Measurements from ENCODE around the gene EXO1.
"Not testable (repeated sequence)": the region's sequence is repeated elsewhere in the genome, so short reads cannot be mapped to it uniquely, and the experiment has no call there.

The EXO1 gene

DNA sequence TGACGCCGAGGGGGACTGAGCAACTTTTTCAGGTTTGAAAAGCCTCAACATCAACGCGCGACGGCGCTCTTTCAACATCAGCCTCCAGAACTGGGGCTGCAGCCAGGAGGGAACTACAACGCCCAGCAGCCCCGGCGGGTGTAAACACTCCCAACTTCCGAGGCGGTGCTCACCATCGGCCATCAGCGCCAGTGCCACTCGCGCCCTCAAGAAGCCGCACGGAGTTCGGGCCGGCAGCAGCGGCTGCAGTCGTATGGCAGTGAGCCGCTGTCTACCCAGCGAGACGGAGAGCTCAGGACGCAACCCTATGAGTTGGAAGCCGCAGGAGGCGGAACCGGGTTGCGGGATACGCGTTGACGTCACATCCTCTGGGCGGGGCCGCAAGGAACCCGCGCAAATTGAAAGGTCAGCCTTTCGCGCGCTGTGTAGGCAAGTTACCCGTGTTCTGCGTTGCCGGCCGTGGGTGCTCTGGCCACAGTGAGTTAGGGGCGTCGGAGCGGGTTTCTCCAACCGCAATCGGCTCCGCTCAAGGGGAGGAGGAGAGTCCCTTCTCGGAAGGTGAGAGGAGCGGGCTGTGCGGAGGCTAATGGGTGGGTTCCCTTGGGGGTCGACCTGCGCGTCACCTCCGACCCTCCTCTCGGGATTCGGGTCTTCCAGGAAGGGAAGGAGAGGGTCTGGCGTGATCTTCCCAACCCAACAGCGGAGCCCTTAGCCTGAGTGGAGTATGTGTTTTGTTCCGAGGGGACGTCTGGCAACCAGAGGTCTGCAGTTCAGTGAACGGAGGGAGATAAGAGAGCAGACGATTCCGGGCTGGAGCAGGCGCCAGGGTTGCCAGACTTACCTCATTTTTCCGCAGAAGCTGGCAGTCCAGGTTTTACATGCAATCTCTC is at the start of gene EXO1:
Gene EXO1, plus strand, starts transcription at position 409 of the 890 bp plus-strand sequence. CDS start 2,222 bp downstream, outside the sequence.
- peak within 1 kb of the TSS; percentile 96 for H3K4me3 ChIP-seq (ENCODE audit: low read depth, low read length)
- peak; percentile 75 for DNase-seq (ENCODE audit: low read depth)

DNA sequence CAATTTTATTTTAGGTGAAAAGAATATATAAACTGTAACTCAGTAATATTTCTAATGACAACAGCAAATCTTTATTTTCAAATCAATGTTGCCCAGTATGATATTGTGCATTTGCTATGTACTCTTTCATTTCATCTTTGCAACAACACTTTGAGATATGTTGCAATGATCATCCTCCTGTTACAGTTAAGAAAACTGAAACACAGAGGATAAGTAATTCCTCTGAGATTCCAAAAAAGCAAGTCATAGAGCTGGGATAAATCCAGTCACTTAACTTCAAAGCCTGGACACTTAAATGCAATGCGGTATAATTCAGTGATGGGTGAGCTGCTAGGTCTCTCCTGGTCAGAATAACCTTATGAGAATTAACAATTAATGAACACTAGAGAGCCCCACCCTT is 48.6 kb upstream of the EXO1 start:
- peak; percentile 26 for DNase-seq (ENCODE audit: low read depth)
- H3K4me3 ChIP-seq (ENCODE audit: low read depth, low read length), result no peak overlapping the region

DNA sequence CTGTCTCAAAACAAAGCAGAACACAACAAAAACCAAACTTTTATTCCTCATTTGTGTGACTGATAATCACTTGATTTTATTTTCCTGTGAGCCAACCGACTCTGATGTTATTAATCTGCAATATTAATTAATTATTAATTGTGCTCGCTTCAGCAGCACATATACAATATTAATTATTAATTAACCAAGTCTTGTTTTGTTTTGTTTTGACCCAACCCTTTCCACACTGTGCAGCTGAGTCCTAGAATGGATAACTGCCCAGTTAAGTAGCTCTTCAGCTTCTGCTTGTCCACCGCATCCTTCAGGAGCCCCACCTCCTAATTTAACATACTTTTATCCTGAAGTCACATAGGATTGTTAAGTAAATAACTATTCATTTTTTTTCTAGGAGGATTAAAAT is 47.4 kb upstream of the EXO1 start:
- no peak overlapping the region for H3K4me3 ChIP-seq (ENCODE audit: low read depth, low read length)
- no peak for DNase-seq (ENCODE audit: low read depth)

DNA sequence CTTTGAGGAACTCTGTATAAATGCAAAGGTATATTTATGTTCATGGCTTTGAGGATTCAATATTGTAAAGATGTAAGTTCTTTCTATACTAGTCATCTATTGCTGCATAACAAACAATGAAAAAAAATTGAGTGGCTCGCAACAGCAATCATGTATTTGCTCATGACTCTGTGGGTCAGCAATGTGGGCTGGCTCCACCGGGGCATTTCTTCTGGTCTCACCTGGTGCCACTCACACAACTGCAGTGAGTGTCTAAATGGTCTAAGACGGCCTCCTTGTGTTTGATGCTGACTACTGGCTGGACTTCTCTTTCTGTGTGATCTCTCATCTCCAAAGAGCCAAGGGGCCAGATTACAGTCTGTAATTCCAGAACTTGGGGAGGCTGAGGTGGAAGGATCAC is 45.1 kb upstream of the EXO1 start:
- DNase-seq (ENCODE audit: low read depth), result no peak
- no peak overlapping the region for H3K4me3 ChIP-seq (ENCODE audit: low read depth, low read length)

DNA sequence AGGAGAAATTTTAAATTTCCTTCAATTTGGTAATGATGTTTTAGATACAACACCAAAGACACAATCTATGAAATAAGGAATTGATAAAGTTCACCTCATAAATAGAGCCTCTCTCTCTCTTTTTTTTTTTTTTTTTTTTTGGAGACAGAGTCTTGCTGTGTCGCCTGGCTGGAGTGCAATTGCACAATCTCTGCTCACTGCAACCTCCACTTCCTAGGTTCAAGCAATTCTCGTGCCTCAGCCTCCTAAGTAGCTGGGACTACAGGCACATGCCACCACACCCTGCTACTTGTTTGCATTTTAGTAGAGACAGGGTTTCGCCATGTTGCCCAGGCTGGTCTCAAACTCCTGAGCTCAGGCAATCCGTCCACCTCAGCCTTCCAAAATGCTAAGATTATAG is 43.3 kb upstream of the EXO1 start:
- not testable (repeated sequence) for H3K4me3 ChIP-seq (ENCODE audit: low read depth, low read length)

DNA sequence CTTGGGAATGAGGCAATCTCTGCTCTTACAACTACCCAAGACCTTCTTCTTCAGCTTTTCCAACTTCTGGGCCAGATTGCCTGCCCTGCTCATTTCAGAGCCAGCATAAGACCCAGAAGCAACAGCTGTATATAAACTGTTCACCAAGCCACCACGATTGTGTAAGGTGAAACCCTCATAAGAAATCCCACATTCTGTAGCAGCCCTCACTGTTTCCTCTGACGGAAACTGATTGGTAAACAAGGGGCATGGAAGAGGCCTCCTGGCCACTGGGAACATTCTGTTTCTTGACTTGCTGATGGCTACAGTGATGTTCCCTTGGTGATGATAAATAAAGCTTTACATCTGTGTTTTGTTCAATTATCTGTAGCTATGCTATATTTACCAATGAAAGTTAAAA is 39.7 kb upstream of the EXO1 start:
- no peak overlapping the region for H3K4me3 ChIP-seq (ENCODE audit: low read depth, low read length)
- DNase-seq (ENCODE audit: low read depth), result peak; percentile 79

More for the DNA sequence above, 43.3 kb upstream of the EXO1 start:
- DNase-seq (ENCODE audit: low read depth), result not testable (repeated sequence)

DNA sequence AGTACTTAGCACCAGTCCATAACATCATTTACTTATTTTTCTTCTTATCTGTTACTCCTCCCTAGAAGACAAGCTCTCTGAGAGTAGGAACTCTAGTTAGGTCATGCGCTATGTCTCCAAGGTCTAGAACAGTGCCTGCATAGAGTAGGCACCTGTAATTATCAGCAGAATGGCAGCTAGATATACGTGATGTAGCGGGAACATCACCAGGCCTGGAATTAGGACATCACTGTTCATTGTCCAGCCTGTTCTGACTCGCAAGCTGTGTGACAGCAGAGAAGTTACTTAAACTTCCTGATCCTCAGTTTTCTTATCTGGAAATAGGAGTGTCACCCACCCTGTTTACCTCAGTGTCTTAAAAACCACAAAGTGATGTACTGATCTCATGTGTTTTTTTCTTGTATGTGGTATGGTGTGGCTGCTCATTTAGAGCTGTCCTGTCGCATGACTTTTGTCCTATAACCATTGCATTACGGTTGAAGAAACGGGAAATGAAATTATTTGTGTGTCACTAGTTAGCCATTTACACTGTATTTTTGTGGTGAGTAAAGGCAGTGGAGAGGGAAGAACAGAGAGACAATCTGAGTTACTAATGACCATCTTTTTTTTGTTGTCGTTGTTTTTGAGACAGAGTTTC is 37.1 kb upstream of the EXO1 start:
- no peak for DNase-seq (ENCODE audit: low read depth)
- H3K4me3 ChIP-seq (ENCODE audit: low read depth, low read length), result no peak overlapping the region

DNA sequence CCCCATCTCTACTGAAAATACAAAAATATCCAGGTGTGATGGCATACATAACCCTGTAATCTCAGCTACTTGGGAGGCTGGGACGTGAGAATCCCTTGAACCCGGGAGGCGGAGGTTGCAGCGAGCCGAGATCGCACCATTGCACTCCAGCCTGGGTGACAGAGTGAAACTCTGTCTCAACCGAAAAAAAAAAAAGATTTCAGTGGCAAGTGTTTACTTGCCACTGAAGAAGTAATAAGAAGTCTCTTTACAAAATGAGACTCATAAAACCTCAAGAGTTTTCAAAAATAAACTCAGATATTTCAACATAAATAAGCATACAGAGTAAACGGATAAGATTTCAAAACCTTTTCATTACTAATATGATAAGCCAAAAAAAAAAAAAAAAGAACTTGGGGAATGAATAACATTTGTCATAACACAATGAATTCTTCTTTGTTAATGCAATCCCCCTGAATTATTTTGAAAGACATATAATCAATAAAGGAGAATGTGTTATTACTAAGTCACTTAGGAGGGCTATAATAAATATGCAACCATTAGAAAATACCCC is 34.2 kb upstream of the EXO1 start:
- H3K4me3 ChIP-seq (ENCODE audit: low read depth, low read length), result no peak overlapping the region
- DNase-seq (ENCODE audit: low read depth), result no peak

DNA sequence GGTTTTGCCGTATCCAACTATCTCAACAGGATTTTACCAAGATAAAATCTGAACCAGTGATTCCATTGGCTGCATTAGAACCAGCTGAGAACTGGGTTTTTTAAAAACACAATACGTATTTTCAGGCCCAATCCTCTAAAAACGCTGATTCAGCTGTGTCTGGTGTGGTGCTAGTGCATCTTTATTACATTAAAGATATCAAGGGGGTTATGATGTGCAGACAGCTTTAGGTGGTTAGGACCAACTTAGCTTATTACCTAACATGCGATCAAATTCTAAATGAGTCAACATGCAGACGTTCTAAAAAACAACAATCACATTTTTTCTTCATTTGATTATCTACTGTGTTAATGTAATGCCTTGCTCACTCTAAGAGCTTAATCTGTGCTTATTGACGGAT is 32.0 kb upstream of the EXO1 start:
- H3K4me3 ChIP-seq (ENCODE audit: low read depth, low read length), result no peak overlapping the region
- no peak for DNase-seq (ENCODE audit: low read depth)

DNA sequence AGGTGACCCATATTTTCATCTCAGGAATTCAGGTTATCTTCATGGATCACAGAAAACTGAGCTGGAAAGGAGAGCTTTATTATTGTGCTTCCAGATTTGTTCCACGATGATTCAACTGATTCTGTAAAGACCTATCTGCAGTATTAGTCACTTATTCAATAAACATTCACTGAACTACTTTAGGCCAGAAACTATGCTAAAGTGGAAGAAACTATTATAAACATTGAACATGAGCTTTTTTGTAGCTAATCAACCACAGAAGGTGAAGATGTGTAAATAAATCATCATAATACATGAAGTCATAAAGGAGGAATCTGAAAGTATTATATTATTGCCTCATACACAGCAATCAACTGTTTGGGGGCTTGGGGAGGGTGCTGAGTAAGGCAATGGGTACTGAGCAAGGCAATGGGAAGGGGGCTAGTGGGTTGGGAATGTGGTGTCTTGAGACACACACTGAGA is 30.6 kb upstream of the EXO1 start:
- no peak overlapping the region for H3K4me3 ChIP-seq (ENCODE audit: low read depth, low read length)
- DNase-seq (ENCODE audit: low read depth), result peak; percentile 81

DNA sequence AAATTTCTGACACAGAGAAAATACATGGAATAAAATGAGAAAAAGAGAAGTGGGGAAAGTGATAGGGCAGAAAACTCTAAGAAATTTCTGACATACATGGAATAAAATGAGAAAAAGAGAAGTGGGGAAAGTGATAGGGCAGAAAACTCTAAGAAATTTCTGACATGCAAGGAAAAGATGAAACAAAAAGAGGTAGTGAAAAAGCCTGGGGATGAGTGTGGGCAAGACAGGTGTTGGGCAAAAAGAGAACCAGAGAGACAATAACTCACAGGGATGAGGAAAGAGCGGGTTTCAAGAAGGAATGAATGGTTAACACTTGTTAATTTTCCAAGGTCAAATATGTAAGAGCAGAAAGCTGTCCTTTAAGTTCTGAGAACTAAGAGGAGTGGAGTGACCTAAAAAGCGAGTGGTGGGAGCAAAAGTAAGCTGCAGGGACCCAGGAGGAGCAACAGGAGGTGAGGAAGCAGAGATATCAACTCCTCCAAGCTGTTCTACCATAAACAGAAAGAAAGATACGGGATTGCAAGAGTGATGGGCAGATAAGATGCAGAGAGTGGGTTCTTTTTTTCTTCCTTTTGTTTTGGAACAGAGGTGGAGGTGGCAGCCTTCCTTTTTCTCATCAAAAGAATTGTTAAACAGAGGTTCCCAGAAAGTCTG is 29.9 kb upstream of the EXO1 start:
- no peak for DNase-seq (ENCODE audit: low read depth)
- H3K4me3 ChIP-seq (ENCODE audit: low read depth, low read length), result no peak overlapping the region

DNA sequence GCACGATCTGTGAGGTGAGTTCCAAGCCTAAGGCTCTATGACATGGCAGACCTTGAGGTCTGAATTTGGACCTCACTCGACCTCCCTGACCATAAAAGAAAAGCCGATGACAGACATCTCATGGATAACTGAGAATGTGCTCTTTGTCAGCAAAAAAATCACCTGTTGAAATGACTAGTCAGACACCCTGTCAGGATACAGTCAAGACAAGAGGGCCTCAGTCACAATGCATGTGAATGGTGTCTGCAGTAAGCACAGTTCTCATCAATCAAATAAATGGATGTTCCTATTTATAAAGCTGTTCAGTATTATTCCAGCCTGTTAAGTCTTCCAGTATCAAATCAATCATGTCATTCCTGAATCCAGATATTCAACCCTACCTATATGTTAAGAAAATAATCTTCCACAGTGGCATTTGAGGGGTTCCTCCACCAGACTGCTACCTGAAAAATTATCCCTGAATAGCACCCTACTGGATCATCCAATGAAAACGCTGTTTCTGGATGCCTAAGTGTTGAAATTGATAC is 28.6 kb upstream of the EXO1 start:
- no peak overlapping the region for H3K4me3 ChIP-seq (ENCODE audit: low read depth, low read length)
- DNase-seq (ENCODE audit: low read depth), result no peak

DNA sequence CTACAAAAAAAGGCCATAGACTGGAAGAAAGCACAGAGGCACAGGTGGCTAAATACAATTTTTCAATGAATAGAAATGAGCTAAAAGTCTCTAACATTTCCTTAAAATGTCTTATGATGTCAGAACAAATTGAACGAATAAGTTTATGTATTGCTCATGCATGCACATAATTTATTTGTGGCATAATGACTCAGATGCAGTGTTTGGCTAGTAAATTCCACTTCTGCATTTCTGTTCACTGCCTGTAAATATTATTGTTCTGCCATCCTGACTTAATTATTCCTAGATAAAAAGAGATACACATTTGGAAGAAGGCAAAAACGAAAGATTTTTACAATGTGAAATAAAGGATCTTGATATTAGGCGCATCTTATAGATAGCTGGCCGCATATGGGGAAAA is 26.6 kb upstream of the EXO1 start:
- H3K4me3 ChIP-seq (ENCODE audit: low read depth, low read length), result no peak overlapping the region
- no peak for DNase-seq (ENCODE audit: low read depth)

DNA sequence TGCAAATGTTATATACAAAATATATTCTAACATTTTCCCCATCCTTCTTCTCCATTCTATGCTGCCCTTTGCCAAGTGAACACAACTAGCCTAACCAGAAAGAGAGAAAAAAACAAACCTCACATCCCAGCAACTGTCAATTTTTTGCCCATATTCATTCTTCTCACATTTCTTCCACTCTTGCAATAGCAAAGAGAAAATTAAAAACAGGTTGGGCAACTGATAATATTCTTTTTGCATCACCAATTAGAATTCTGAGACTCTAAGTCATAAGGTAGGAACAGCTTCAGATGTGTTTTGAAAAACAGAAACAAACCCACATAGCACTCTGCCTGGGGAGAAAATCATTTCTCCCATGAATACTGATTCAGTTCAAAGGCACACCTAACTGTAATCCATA is 25.2 kb upstream of the EXO1 start:
- H3K4me3 ChIP-seq (ENCODE audit: low read depth, low read length), result no peak overlapping the region
- no peak for DNase-seq (ENCODE audit: low read depth)

DNA sequence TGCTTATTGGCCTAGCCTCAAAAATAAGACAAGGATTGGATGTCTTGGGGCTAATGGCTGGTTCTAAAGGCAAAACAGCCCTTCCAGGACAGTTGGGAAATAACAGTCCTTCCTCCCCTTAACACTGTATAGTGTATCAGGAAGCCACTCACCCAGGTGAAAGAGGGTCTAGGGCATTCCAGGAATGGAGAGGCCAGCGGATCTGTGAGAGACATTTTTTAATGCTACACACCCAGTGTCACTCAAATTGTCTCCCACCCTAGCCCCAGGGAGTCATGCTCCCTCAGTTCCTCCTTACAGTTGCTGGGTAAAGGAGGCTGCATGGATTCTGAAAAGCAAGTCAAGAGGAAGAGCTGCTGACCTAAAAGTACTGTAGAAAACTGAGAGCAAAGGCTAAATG is 24.1 kb upstream of the EXO1 start:
- H3K4me3 ChIP-seq (ENCODE audit: low read depth, low read length), result no peak overlapping the region
- no peak for DNase-seq (ENCODE audit: low read depth)

DNA sequence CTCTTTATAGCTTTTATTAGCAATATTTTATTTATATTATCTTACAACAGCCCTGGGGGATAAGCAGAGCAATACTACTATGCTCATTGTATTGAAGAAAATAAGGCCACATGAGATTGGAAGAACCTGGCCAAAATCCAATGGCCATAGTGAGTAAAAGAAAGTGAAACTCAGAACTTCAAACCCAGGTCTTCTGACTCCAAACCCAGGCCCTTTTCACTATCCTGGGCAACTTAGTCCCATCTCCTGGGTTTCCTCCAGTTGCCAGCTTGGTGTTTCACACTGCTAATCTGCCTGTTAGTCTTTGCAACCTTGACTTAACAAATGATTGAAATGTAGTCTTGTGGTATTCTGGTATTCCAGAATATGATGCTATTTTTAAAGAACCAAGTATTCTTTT is 22.4 kb upstream of the EXO1 start:
- no peak overlapping the region for H3K4me3 ChIP-seq (ENCODE audit: low read depth, low read length)
- no peak for DNase-seq (ENCODE audit: low read depth)

DNA sequence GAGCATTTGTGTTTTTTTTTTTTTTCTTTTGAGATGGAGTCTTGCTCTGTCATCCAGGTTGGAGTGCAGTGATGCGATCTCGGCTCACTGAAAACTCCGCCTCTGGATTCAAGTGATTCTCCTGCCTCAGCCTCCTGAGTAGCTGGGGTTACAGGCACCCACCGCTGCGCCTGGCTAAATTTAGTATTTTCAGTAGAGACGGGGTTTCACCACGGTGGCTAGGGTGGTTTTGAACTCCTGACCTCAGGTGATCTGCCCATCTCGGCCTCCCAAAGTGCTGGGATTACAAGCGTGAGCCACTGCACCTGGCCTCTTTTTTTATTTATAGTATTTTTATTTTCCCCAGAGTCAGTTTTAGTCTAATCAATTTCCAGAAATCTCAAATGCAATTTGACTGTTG is 21.4 kb upstream of the EXO1 start:
- H3K4me3 ChIP-seq (ENCODE audit: low read depth, low read length); DNase-seq (ENCODE audit: low read depth): not testable (repeated sequence)

DNA sequence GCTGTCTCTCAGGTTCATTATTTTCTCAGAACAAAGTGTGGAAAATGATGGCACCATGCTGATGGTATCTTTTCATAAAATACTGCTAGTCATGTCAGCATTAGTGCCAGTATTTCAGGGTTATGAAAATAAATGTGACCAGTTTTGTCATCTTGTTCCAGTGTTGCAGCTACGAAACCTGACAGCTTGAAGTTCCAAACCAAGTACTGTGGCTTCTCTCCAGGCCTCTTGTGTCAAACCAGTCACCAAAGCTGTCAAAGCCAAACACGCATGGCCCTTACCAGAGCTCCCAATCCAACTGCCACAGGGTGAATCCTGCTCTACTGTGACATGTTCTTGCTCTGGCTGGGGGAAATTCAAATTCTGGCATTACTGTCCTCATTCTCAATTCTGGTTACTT is 20.7 kb upstream of the EXO1 start:
- DNase-seq (ENCODE audit: low read depth), result no peak
- no peak overlapping the region for H3K4me3 ChIP-seq (ENCODE audit: low read depth, low read length)

DNA sequence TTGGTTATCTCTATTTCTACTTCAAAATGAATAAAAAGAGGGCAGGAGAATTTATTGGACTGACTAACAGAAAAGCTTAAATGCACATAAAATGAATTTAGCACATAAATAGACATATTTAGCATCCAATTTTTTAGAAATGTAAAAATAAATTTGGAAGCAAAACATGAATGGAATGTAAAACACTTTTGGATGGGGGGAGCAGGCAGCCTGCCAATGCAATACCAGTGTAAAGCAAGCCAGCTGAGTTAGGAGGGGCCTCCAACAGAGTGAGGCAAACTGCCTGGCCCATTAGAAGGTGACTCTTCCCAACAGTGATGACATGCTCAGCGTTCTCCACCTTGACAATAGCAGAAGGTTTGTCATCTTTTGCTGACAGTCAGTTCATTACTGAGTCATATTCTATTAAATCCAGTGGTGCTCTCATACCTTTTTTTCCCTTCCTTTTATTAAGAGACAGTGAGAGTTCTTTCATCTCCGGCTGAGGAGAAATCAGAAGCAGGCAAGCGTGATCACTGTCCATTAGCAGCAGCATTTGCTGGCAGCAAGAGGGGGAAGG is 19.5 kb upstream of the EXO1 start:
- no peak overlapping the region for H3K4me3 ChIP-seq (ENCODE audit: low read depth, low read length)
- DNase-seq (ENCODE audit: low read depth), result no peak

DNA sequence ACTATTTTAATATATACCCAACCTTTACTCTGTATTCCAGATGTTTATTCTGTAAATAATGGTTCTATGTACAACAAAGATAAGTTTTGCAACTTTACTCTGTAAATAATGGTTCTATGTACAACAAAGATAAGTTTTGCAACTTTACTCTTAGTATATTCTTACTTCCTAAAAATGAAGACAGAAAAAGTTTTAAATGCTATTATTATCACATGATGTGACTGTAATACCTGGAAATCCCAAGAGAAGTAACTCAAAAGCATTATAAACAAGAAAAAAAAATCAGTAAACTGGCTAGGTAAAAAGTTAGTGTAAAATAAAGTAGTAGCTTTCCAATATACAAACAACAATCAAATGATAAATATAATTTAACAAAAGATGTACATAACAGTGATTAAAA is 18.5 kb upstream of the EXO1 start:
- no peak for DNase-seq (ENCODE audit: low read depth)
- no peak overlapping the region for H3K4me3 ChIP-seq (ENCODE audit: low read depth, low read length)
